Astrocyte of the spinal cord (primary cell): ENCODE results near the gene NRF1.
"Not testable (repeated sequence)": the region's sequence is repeated elsewhere in the genome, so short reads cannot be mapped to it uniquely, and the experiment has no call there.

Experiments used
- DNase-seq: peaks from one replicate; pipeline ENCODE4 v3.0.0; 2011; ENCODE audit warnings: low read depth, low spot score
- H3K4me3 ChIP-seq: 2 replicates; pipeline ENCODE4 v1.5.1; 2011; ENCODE audit warnings: low read depth, mild to moderate bottlenecking, low read length, moderate library complexity
- CTCF ChIP-seq: IDR thresholded peaks from 2 replicates; pipeline ENCODE4 v1.5.1; 2012; ENCODE audit warnings: low read depth, mild to moderate bottlenecking, low read length, inconsistent platforms
- in situ Hi-C: cut with HindIII; loops from 2 replicates; pipeline ENCODE4 v1.10.0; 2017; ENCODE audit warnings: low sequenced_read_pairs

The NRF1 gene

DNA sequence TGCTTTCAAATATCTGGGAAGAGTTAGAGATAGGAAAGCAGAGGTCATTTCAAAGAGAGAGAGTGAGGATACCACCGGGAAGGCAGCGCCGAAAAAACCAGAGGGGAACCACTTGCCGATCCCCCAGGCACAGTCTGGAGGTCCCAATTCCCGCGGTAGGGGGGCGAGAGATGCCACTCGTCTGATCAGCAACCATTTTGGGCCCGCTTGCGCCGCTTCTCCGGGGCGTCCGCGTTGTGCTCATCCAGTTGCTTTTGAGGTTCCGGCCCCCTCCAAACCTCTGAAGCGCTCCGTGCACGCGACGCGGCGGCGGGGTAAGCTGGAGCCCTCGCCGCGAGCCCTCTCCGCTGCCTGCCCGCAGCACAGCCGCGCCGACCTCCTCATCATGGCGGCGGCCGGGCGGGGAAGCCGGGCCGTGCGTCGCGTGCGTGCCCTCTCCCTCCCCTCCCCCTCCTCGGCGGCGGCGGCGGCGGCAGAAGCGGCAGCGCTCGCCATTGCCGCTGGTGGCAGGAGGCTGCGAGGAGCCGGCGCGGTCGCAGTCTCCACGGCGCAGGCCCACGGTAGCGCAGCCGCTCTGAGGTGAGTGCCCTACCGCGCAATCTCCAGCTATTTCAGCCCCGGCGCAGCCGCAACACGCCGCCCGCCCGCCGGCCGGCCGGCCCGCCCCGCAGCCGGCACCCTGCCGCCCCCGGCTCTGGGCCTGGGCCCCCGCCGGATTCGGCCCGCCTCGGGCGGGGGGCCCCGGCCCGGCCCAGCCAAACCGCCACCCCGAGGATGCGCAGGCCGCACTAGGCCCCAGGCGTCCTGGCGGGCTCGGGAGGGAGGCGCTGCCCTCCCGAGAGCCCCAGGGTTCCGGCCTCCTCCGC, at the start of gene NRF1:
TSS of gene NRF1 (plus strand) at position 475 of the 866 bp plus-strand sequence. CDS start 45,632 bp downstream, outside the sequence.
- H3K4me3 ChIP-seq: peak within 1 kb of the TSS; percentile 92
- DNase-seq: peak; percentile 92
- TF ChIP-seq CTCF: peak; percentile 10
- in situ Hi-C loops: no loop called here

- in situ Hi-C loops, DNase-seq, H3K4me3 ChIP-seq: not testable (repeated sequence)
Observed at GRCh38 chr7:129566323-129566722, 45.2 kb upstream of the NRF1 start.

GRCh38 chr7:129567377-129567776, 44.1 kb upstream of the NRF1 start:
- DNase-seq: no peak
- no peak overlapping the region for H3K4me3 ChIP-seq
- no peak for TF ChIP-seq CTCF
- in situ Hi-C loops: no loop called here

DNA sequence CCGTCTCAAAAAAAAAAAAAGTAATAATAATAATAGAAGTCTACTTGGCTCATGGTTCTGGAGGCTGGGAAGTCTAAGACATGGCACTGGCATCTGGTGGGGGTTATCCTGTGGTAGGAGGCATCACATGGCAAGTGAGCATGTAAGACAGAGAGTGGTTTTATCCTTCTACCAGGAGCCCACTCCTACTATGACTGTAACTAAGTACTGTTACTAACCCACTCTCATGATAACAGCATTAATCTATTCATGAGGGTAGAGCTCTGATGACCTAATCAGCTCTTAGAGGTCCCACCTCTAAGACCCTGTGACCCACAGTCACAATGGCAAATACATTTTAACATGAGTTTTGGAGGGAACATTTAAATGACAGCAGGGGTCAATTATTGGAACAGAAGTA, 43.3 kb upstream of the NRF1 start:
- DNase-seq: no peak
- in situ Hi-C loops: no loop called here
- TF ChIP-seq CTCF: no peak
- H3K4me3 ChIP-seq: no peak overlapping the region

DNA sequence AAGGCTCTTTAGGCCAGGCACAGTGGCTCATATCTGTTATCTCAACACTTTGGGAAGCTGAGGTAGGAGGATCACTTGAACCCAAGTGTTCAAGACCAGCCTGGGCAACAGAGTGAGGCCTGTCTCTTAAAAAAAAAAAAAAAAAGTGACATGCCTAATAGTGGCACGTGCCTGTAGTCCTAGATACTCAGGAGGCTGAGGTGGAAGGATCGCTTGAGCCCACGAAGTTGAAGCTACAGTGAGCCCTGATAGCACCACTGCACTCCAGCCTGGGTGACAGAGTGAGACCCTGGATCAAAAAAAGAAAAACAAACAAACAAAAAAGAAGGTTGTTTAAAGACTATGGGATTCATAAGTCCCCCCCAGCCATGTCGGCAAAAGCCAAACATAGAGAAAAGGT, 42.2 kb upstream of the NRF1 start:
- in situ Hi-C loops: no loop called here
- TF ChIP-seq CTCF: no peak

DNA sequence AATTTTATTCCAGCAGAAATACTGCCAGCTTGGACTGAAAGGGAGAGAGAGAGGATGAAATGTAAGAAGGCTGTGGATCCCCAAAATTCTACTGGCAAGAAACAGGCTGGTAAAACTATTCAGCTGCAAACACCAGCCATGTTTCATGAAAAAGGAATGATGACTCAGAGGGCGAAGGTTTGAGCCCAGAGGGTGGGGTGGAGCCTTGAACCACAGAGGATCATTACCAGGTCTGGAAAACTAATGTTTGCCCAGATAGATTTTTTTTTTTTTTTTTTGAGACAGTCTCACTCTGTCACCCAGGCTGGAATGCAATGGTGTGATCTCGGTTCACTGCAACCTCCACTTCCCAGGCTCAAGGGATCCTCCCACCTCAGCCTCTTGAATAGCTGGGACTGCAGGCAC, 41.7 kb upstream of the NRF1 start:
- in situ Hi-C loops: no loop called here
- no peak overlapping the region for H3K4me3 ChIP-seq
- TF ChIP-seq CTCF: no peak
- peak; percentile 88 for DNase-seq

More for the DNA sequence above, 42.2 kb upstream of the NRF1 start:
- no peak for DNase-seq
- no peak overlapping the region for H3K4me3 ChIP-seq

- DNase-seq: no peak
- TF ChIP-seq CTCF: no peak
- H3K4me3 ChIP-seq: no peak overlapping the region
- in situ Hi-C loops: no loop called here
Observed at GRCh38 chr7:129571201-129571600, 40.3 kb upstream of the NRF1 start.
